Tibial nerve (tissue), 4 donors: ENCODE results near the gene VAMP1. TPM values are rescaled to one million over a fixed set of nuclear protein-coding genes. Genes with fewer than 3 reads are reported as not detected.

Experiments
- DNase-seq, 2 donors: peaks; one replicate each; pipeline ENCODE4 v3.0.0-alpha.2; 2019; ENCODE audit warnings: low spot score in 2 of 2
- H3K27ac ChIP-seq, 4 donors: fragments of 200-600 bp; sonication (generic) in 3 of 4; one replicate each; pipeline ENCODE4 v1.5.1; 2017 to 2019; ENCODE audit warnings: mild to moderate bottlenecking in 1 of 4
- H3K27me3 ChIP-seq, 2 donors: fragments of 200-600 bp; sonication (generic) in 1 of 2; one replicate each; pipeline versions ENCODE4 v1.5.1 to v1.6.0; 2017 to 2019
- H3K36me3 ChIP-seq, 3 donors: fragments of 200-600 bp; sonication (generic); one replicate each; pipeline ENCODE4 v1.5.1; 2018 to 2019
- H3K4me1 ChIP-seq, 4 donors: fragments of 200-600 bp; sonication (generic) in 3 of 4; one replicate each; pipeline ENCODE4 v1.5.1; 2017 to 2019
- H3K4me3 ChIP-seq, 4 donors: fragments of 200-600 bp; sonication (generic) in 3 of 4; one replicate each; pipeline ENCODE4 v1.5.1; 2017 to 2019; ENCODE audit warnings: mild to moderate bottlenecking in 1 of 4, moderate library complexity in 1 of 4
- H3K9me3 ChIP-seq, 4 donors: fragments of 200-600 bp; sonication (generic) in 3 of 4; one replicate each; pipeline ENCODE4 v1.5.1; 2017 to 2019
- CTCF ChIP-seq, 5 experiments: fragments of 200-600 bp in 3 of 5; fragments of 450-650 bp in 2 of 5; sonication (generic) in 3 of 5; IDR thresholded peaks; one replicate each; pipeline ENCODE4 v1.5.1; 2016 to 2019; ENCODE audit warnings: antibody characterized with exemption in 5 of 5, mild to moderate bottlenecking in 3 of 5, moderate library complexity in 2 of 5
- EP300 ChIP-seq, 2 donors: sonication (generic); formaldehyde crosslinking; IDR thresholded peaks; one replicate each; pipeline ENCODE4 v1.6.1; 2017; ENCODE audit warnings: antibody characterized with exemption in 2 of 2, mild to moderate bottlenecking in 1 of 2
- POLR2A ChIP-seq, 2 donors: fragments of 450-650 bp; IDR thresholded peaks; one replicate each; pipeline ENCODE4 v1.6.1; 2017; ENCODE audit warnings: antibody characterized with exemption in 2 of 2, mild to moderate bottlenecking in 2 of 2, moderate library complexity in 2 of 2
- WGBS, 2 donors: methylation state at CpG; one replicate each; pipeline ENCODE4 v1.1.5; 2018; 5-methylcytosine and 5-hydroxymethylcytosine counted together
- total RNA-seq, 4 donors: library from RNA; depleted of rRNA; stranded (reverse); fragments of >200 nt; gene quantifications; one replicate each; pipeline ENCODE4 v1.1.0, GENCODE V29; 2016

VAMP1 gene
- total RNA-seq, 4 donors from 2014 or later, result 12.0 to 31.0 (median 19.3) TPM

GRCh38 chr12:6450869-6451347, 19.6 kb downstream of the VAMP1 start:
- Histone ChIP-seq H3K27me3 (no peaks in the 10 kb centered on the region), H3K4me1 (peaks cover 0 to 28% (median 21%) of the 10 kb centered on the region in 4 donors), H3K36me3 (peaks cover 0 to 43% (median 0%) of the 10 kb centered on the region in 3 donors), H3K9me3 (no peaks in the 10 kb centered on the region), H3K4me3 (peak overlapping the region; percentile 39 to 76 (median 62)), H3K27ac (peak overlapping the region; percentile 88 to 99 (median 92))
- TF ChIP-seq CTCF (IDR thresholded peaks at IDR 0.05) (no peak), EP300 (IDR thresholded peaks at IDR 0.05) (no peak), POLR2A (IDR thresholded peaks at IDR 0.05) (no peak)
- peak in 1 of 2 donors; percentile 18 for DNase-seq
- 5 to 6% methylated on average over 11 of the region's 11 CpGs for WGBS, 2 donors

GRCh38 chr12:6450091-6450868, 20.2 kb downstream of the VAMP1 start:
- no peak for TF ChIP-seq EP300 (IDR thresholded peaks at IDR 0.05)
- no peaks in the 10 kb centered on the region for H3K27me3 ChIP-seq
- peak overlapping the region; percentile 39 to 76 (median 62) for H3K4me3 ChIP-seq
- H3K9me3 ChIP-seq, result no peaks in the 10 kb centered on the region
- DNase-seq, result no peak
- WGBS, 2 donors, result 60 to 64% methylated on average over 16 of the region's 16 CpGs
- H3K4me1 ChIP-seq, result peaks cover 0 to 28% (median 21%) of the 10 kb centered on the region in 4 donors
- peaks cover 0 to 48% (median 0%) of the 10 kb centered on the region in 3 donors for H3K36me3 ChIP-seq
- peak overlapping the region; percentile 88 to 99 (median 92) for H3K27ac ChIP-seq

GRCh38 chr12:6444704-6445688, 25.5 kb downstream of the VAMP1 start, which contains the start of gene CD27:
TSS of gene CD27 (plus strand) at chr12:6444955. CDS start at chr12:6445096, 141 bp downstream.
- DNase-seq, result no peak
- Histone ChIP-seq H3K4me1 (peaks cover 0 to 4% (median 1%) of the 10 kb centered on the region in 4 donors), H3K9me3 (no peaks in the 10 kb centered on the region), H3K4me3 (peak within 1 kb of the TSS in 1 of 4 donors; percentile 40), H3K36me3 (peaks cover 0 to 81% (median 0%) of the 10 kb centered on the region in 3 donors), H3K27ac (peak within 1 kb of the TSS in 1 of 4 donors; percentile 68), H3K27me3 (no peaks in the 10 kb centered on the region)
- TF ChIP-seq POLR2A (IDR thresholded peaks at IDR 0.05) (no peak), EP300 (IDR thresholded peaks at IDR 0.05) (no peak), CTCF (IDR thresholded peaks at IDR 0.05) (no peak)
- 83 to 84% methylated on average over 16 of the region's 16 CpGs for WGBS, 2 donors

GRCh38 chr12:6444031-6444430, 26.4 kb downstream of the VAMP1 start:
- 75 to 79% methylated on average over 4 of the region's 4 CpGs for WGBS, 2 donors
- TF ChIP-seq CTCF (IDR thresholded peaks at IDR 0.05) (no peak), POLR2A (IDR thresholded peaks at IDR 0.05) (no peak), EP300 (IDR thresholded peaks at IDR 0.05) (no peak)
- no peaks in the 10 kb centered on the region for H3K27me3 ChIP-seq
- peaks cover 0 to 90% (median 0%) of the 10 kb centered on the region in 3 donors for H3K36me3 ChIP-seq
- no peaks in the 10 kb centered on the region for H3K4me1 ChIP-seq
- no peak for DNase-seq
- H3K4me3 ChIP-seq, result peak overlapping the region in 1 of 4 donors; percentile 40
- H3K27ac ChIP-seq, result peak overlapping the region in 1 of 4 donors; percentile 32
- no peaks in the 10 kb centered on the region for H3K9me3 ChIP-seq

- Histone ChIP-seq H3K36me3 (peaks cover 0 to 90% (median 0%) of the 10 kb centered on the region in 3 donors), H3K4me3 (no peak overlapping the region), H3K27me3 (no peaks in the 10 kb centered on the region), H3K9me3 (no peaks in the 10 kb centered on the region), H3K27ac (peak overlapping the region in 1 of 4 donors; percentile 56), H3K4me1 (no peaks in the 10 kb centered on the region)
- TF ChIP-seq CTCF (IDR thresholded peaks at IDR 0.05) (no peak), POLR2A (IDR thresholded peaks at IDR 0.05) (no peak), EP300 (IDR thresholded peaks at IDR 0.05) (no peak)
- no peak for DNase-seq
- WGBS, 2 donors, result 58 to 65% methylated on average over 8 to 9 of the region's 9 CpGs
Measured at GRCh38 chr12:6443361-6443983, 27.0 kb downstream of the VAMP1 start.
